Fibroblast of mammary gland (primary cell): ENCODE data around the gene RTKN2.
"Not testable (repeated sequence)": the region's sequence is repeated elsewhere in the genome, so short reads cannot be mapped to it uniquely, and the experiment has no call there.

Experiments used
- DNase-seq: peaks from one replicate; pipeline ENCODE4 v3.0.0-alpha.2; 2010; ENCODE audit warnings: low read depth
- H3K4me3 ChIP-seq: 2 replicates; pipeline ENCODE4 v1.5.1; 2011; ENCODE audit warnings: low read depth, mild to moderate bottlenecking, low read length, moderate library complexity; ENCODE audit not compliant: control insufficient read depth
- CTCF ChIP-seq: conservative IDR thresholded peaks from 2 replicates; pipeline ENCODE4 v1.5.1; 2011; ENCODE audit warnings: low read depth, low read length, inconsistent platforms; ENCODE audit not compliant: control insufficient read depth, insufficient read depth

Gene RTKN2

GRCh38 chr10:62303922-62304321 lies 35.3 kb upstream of the RTKN2 start:
- H3K4me3 ChIP-seq = no peak overlapping the region
- no peak for DNase-seq
- no peak for TF ChIP-seq CTCF

- no peak overlapping the region for H3K4me3 ChIP-seq
- TF ChIP-seq CTCF = no peak
- no peak for DNase-seq
Measured at GRCh38 chr10:62302760-62303159, 34.1 kb upstream of the RTKN2 start.

GRCh38 chr10:62297857-62298256 lies 29.2 kb upstream of the RTKN2 start:
- DNase-seq = no peak
- TF ChIP-seq CTCF = no peak
- H3K4me3 ChIP-seq = no peak overlapping the region

GRCh38 chr10:62284221-62284620 lies 15.6 kb upstream of the RTKN2 start:
- no peak overlapping the region for H3K4me3 ChIP-seq
- no peak for DNase-seq
- no peak for TF ChIP-seq CTCF

GRCh38 chr10:62281348-62281747 lies 12.7 kb upstream of the RTKN2 start:
- not testable (repeated sequence) for H3K4me3 ChIP-seq, DNase-seq

GRCh38 chr10:62280392-62280791 lies 11.7 kb upstream of the RTKN2 start:
- not testable (repeated sequence) for DNase-seq, H3K4me3 ChIP-seq

GRCh38 chr10:62278441-62278910 lies 9.8 kb upstream of the RTKN2 start:
- no peak for DNase-seq
- TF ChIP-seq CTCF = no peak

GRCh38 chr10:62277971-62278370 lies 9.3 kb upstream of the RTKN2 start:
- DNase-seq = no peak
- no peak overlapping the region for H3K4me3 ChIP-seq
- no peak for TF ChIP-seq CTCF

More at GRCh38 chr10:62278441-62278910, 9.8 kb upstream of the RTKN2 start:
- H3K4me3 ChIP-seq = no peak overlapping the region
